ENCODE measurements around the gene TMEM258.

DNA sequence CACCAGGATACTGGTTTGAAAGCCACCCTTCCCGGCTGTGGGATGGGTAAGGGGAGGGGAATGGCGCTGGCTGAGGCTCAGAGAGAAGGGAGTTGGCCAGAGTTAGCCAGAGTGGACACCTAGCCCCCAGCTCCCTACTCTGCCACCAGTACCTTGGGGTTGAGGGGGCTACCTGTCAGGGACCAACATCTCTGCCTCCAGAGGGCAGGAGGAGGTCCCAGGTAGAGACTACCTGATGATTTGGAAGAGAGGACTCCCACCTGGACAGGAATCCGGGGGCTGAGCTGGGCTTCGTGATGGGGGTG, 36.3 kb downstream of the TMEM258 start:
- TF ChIP-seq EZH2 (IDR thresholded peaks at IDR 0.05; ENCODE audit: insufficient read depth, poor library complexity, severe bottlenecking) (no peak), EZH2phosphoT487 (IDR thresholded peaks at IDR 0.05; ENCODE audit: insufficient read depth, low read depth) (no peak)
